HG03469 (cell line): Measurements from ENCODE around the gene HCFC1R1.
"Not testable (repeated sequence)": the region's sequence is repeated elsewhere in the genome, so short reads cannot be mapped to it uniquely, and the experiment has no call there.

Experiments
- ATAC-seq: cut with Tn5 transposase; IDR thresholded peaks from one replicate; pipeline ENCODE4 v1.9.1; 2021; ENCODE audit warnings: mild to moderate bottlenecking, moderate library complexity, moderate number of reproducible peaks; ENCODE audit not compliant: unreplicated experiment

The HCFC1R1 gene

DNA sequence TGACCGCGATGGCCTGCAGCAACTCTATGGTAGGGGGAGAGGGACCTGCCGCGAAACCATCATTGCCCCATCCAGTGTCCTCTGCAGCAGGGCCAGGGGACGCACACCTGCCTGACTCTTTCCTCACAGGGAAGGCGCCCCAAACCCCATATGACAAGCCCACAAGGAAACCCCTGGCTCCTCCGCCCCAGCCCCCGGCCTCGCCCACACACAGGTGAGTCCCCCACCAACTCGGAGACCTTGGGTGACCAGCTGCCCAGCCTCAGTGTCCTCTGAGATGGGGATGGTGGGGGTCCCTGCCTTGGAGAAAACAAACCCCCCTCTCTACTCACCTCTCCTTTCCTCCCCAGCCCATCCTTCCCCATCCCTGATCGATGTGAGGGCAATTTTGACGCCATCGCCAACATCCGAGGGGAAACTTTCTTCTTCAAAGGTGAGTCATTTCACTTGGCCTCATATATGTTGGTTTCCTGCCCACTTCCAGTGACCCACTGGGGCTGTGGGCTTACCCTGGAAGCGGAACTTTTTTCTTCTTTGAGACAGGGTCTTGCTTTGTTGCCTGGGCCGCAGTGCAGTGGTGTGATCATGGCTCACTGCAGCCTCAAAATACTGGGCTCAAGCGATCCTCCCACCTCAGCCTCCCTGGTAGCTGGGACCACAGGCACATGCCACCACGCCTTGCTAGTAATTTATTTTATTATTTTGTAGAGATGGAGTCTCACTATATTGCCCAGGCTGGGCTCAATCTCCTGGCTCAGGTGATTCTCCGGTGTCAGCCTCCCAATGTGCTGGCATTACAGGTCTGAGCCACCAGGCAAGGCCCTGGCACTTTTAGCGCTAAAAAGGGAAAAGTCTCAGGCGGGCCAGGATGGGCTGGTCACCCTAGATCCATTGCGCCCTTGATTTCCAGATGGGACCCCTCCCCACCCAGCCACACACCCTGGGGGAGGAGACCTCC lies 33.7 kb upstream of the HCFC1R1 start:
- ATAC-seq: no peak

DNA sequence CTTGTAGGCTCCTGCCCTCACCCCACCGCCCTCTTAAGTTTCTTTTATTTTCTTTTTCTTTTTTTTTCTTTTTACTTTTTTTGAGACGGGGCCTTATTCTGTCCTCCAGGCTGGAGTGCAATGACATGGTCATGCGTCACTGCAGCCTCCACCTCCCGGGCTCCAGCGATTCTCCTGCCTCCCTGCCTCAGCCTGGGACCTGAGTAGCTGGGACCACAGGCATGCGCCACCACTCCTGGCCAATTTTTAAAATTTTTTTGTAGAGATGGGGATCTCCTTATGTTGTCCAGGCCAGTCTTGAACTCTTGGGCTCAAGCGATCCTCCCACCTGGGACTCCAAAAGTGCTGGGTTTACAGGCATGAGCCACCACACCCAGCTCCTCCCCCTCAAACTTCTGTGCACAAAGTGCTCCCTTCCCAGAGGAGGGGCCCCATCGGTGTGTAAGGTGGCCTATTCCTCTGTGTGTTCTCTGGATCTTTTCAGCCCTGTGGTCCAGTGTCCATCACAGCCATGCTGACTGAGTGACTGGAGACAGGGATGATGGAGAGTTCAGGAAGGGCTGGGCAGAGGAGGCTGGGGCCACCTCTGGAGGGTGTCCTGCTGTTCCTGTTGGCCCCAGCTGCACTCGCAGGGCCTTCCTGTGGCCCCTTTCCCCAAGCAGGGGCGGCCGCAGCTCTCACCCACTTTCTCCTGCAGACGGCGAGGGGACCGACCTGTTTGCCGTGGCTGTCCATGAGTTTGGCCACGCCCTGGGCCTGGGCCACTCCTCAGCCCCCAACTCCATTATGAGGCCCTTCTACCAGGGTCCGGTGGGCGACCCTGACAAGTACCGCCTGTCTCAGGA lies 32.8 kb upstream of the HCFC1R1 start:
- ATAC-seq: no peak

DNA sequence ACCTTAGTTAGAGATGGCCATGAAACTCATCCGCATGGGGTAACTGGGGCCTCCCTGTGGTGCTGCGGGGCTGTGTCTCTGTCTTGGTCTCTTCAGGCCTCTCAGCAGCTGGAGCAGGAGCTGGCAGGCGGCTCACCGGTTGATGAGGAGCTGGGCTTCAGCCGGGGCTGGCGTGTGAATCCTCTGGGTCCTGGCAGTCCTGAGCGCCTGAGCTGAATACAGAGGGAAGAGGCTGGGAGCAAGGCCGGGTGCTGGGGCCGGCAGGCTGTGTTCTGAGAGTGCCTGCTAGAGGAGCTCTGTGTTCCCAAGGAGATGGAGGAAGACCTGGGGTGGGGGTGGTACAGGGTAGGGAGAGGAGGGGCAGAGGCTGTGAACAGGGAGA lies 32.0 kb upstream of the HCFC1R1 start:
- ATAC-seq: not testable (repeated sequence)

DNA sequence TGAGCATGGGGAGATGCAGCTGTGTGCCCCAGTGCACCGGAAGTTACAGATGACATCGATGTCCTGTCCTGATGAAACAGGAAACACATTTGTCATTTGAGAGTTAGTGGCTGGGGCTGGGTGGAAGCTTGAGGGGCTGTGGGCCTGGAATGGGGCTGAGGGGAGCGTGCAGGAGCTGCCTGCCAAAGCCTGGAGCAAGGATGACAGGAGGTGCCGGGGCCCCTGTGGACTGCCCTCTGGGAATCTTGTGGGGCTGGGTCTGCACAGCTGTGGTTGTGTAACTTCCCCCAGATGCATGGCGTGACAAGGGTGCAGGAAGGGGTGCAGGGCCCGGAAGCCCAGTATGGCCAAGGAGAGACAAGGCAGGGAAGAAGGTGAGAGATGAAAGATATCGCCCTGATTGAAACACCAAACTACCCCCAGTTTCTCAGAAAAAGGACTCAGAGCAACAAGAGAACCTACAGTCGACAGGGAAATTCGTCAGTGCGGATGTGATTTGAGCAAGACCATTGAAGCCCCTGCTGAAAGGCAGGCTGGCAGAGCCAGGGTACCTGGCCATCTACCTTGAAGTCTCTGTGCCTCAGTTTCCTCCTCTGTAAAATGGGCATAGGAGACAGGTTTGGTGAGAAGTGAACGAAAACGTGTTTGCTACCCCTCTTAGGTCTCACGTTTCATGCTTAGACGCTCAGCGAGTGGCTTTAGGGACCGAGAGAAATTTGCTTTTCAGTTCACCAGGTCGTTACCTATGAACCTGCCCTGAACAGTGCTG lies 31.4 kb upstream of the HCFC1R1 start:
- no peak for ATAC-seq

DNA sequence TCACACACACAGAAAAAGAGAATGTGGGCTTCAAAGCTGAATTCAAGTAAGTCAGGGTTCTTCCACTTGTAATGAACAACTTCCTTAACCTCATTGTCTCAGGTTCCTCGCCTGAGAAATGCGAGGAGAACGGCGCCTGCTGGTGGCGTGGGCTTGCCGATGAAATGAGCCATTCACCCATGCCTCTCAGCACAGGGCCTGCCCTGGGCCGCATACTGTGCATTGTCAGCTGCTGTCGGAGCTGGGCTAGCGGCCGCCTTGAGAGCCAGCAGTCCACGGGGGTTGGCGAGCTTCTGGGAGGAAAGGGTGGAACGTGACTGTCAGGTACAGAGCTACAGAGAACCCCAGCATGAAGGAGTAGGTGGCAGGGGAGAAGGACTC lies 29.6 kb upstream of the HCFC1R1 start:
- ATAC-seq: not testable (repeated sequence)

DNA sequence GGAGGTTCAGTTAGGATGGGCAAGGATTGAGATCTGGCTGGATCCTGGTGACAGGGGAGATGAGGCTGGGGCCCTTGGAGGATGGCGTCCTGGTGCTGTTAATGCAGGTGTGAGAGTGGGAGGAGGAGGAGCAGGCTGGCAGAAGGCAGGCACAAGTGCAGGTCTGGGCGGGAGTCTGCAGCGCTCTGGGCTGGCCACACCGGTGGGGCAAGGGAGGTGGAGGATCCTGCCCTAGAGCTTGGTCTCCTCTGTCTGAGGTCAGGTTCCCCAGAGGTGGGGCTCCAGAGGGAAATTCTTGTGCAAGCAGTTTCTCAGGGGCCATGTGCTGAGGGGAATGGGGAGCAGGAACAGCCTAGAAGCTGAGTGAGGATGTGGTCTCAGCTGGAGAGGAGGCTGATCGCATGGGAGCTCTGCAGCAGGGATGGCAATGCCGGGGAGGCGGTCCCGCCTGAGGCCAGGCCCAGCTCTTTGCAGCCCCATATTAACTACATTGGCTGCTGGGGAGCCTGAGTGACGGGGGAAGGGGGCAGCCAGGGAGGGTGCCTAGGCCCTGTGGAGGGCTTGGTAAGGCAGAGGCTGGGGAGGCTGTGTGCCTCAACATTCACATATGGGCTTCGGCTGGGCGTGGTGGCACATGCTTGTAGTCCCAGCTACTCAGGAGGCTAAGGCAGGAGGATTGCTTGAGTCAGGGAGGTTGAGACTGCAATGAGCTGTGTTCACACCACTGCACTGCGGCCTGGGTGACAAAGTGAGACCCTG lies 29.0 kb upstream of the HCFC1R1 start:
- ATAC-seq: not testable (repeated sequence)

DNA sequence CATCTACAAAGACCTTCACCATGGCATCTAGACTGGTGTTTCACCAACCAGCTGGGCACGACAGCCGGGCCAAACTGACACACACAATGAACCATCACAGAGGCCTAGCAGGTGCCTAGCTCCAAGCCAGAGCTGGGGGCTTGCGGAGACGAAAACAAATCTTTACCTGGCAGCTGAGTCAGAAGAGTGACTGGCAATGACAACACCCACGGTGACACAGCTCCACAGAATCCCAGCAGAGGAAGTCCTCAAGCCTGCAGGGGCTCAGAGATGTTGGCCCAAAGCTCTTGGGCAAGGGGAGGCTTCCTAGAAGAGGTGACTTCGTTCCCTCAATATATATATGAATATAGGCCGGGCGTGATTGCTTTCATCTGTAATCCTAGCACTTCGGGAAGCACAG lies 27.8 kb upstream of the HCFC1R1 start:
- no peak for ATAC-seq

DNA sequence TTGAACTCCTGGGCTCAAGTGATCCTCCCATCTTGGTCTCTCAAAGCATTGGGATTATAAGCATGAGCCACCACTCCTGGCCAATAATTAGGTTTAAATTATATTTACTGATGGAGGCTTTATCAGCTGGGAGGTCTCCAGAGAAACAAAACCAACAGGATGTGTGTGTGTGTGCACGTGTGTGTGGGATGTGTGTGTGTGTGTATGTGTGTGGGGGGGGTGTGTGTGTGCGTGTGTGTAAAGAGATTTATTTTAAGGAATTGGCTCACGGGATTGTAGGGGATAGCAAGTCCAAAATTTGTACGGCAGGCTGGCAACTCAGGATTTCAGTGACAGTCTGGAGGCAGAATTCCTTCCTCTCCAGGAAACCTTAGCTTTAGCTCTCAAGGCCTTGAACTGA lies 27.3 kb upstream of the HCFC1R1 start:
- no peak for ATAC-seq

DNA sequence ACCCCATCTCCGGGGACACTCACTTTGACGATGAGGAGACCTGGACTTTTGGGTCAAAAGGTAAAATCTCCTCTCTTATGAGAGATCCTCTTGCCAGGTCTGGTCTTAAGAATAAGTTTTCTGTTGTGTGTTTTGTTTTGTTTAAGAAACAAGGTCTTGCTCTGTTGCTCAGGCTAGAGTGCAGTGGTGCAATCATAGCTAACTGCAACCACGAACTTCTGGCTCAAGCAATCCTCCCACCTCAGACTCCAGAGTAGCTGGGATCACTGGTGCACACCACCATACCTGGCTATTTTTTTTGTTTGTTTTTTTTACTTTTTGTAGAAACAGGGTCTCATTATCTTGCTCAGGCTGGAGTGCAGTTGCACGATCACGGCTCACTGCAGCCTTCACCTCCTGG lies 26.7 kb upstream of the HCFC1R1 start:
- ATAC-seq: no peak

DNA sequence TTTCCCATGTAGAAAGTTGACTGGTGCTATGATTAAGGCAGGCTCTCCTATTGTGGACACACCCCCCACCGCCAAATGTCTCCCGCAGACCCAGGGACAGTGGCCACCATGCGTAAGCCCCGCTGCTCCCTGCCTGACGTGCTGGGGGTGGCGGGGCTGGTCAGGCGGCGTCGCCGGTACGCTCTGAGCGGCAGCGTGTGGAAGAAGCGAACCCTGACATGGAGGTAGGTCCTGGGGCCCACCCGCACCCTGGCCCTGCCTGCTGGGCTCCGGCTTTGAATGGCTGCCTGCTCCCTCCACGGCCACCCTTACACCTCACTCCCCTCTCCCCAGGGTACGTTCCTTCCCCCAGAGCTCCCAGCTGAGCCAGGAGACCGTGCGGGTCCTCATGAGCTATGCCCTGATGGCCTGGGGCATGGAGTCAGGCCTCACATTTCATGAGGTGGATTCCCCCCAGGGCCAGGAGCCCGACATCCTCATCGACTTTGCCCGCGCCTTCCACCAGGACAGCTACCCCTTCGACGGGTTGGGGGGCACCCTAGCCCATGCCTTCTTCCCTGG lies 26.3 kb upstream of the HCFC1R1 start:
- ATAC-seq: no peak

DNA sequence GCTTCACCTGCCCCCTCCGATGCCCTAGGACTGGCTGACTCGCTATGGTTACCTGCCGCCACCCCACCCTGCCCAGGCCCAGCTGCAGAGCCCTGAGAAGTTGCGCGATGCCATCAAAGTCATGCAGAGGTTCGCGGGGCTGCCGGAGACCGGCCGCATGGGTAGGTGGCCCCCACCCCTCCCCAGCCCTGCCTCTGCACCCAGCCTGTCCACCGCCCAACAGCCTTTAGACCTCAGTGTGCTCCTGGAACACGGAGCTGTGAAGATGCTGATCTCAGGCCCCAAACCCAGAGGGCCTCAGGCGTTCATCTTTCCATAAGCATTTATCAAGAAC lies 23.6 kb upstream of the HCFC1R1 start:
- no peak for ATAC-seq

DNA sequence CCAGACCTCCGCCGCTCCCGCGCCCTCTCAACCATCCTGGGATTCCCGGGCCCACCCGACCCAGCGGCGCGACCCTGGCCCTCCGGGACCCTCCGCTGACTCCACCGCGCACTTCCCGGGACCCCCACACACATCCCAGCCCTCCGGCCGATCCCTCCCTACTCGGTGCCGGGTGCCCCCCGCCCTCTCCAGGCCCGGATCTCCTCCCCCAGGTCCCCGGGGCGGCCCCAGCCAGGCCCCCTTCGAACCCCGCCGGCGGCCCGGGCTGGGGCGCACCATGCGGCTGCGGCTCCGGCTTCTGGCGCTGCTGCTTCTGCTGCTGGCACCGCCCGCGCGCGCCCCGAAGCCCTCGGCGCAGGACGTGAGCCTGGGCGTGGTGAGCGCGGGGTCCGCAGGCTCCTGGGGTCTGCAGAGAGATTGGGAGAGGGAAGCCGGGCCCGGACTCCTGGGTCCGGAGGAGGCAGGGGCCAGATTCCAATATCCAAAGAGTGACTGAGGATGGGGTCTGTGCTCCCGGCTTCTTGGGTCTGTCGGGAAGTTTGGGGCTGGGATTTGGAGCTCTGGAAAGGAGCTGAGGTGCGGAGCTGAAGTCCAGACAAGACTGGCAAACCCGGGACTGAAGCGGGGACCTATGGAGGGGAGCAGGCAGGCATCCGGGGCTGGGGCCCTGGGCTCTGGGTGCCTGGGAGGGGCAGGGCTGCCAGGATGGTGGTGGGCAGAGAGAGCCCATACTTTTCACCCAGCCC lies 23.1 kb upstream of the HCFC1R1 start:
- no peak for ATAC-seq

DNA sequence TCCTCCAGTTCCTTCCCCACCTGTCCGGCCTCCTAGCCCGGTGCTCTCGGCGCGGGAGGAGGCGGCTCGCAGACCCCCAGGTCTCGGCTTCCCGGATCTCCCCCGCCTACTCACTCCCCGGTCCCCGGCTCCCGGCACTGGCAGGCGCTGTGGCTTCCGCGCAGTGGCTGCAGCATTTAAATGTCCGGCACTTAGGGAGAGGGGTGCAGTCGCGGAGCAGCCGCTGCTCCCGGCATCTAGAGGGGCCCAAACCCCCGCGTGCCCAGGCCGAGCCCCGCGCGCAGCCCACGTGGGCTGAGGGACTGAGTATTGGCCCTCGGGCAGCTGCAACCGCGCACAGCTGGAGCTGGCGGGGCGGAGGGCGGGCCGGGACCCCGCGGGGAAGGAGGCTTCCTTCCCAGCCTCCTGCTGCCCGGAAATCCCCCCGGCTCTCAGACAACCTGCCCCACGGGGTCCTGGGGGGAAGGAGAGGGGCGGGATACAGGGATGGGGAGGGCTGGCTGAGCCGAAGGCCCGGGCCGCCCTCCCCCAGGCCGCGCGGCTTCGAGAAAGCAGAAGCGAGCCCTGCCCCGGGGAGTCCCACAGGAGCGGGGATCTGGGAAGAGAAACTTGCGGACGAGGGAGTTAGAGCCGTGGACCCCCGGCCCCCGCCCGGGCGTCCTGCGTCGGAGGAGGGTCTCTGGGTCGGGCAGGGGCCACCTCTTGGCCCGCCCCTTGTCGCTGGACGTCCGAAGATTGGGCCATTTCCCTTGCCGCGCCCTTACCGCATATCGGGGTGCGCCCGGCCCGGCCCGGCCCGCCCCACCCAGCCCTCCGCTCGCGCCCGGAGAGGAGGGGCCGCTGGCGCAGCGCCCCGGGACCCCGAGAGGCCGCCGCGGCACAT lies 22.3 kb upstream of the HCFC1R1 start, which contains the start of gene MMP25:
TSS of gene MMP25 (plus strand) at position 804 of the 883 bp plus-strand sequence. CDS start 357 bp downstream, outside the sequence.
- no peak for ATAC-seq

DNA sequence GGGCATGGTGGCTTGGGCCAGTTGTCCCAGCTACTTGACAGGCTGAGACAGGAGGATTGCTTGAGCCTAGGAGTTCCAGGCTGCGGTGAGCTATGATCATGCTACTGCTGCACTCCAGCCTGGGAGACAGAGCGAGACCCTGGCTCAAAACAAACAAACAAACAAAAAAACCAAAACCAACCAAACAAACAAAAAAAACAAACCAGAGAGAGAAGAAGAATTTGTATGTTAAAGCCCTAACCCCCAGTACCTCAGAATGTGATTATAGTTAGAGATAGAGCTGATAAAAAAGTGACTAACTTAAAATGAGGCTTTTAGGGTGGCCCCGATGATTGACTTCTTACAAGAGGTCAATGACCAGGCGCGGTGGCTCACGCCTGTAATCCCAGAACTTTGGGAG lies 21.0 kb upstream of the HCFC1R1 start:
- ATAC-seq: no peak

DNA sequence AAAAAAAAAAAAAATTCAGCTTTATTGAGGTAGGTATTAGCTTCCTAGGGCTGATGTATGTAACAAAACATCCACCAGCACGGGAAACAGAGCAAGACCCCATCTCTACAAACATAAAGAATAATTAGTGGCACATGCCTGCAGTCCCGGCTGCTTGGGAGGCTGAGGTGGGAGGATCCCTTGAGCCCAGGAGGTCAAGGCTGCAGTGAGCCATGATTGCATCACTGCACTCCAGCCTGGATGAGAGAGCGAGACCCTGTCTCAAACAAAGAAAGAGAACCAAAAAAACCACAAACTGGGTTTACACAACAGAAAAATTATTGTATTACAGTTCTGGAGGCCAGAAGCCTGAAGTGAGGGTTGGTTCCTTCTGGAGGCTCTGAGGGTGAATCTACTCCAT lies 18.6 kb upstream of the HCFC1R1 start:
- no peak for ATAC-seq

DNA sequence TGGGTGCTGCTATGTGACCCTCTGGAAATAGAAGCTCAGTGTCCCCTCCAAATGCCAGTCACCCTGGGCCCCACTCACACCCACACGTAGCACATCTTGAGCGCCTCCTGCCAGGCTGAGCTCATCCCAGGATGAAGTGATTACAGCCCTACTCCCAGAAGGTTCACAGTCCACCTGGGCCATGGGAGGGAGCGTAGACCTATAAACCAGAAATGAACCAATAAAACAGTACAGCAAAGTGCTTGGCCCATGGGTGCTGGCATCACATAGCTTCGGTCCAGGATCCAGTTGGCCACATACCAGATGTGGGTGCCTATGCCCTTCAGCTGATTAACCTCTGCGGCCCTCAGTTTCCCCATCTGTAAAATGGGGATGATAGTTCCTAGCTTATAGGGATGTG lies 15.2 kb upstream of the HCFC1R1 start:
- ATAC-seq: no peak

DNA sequence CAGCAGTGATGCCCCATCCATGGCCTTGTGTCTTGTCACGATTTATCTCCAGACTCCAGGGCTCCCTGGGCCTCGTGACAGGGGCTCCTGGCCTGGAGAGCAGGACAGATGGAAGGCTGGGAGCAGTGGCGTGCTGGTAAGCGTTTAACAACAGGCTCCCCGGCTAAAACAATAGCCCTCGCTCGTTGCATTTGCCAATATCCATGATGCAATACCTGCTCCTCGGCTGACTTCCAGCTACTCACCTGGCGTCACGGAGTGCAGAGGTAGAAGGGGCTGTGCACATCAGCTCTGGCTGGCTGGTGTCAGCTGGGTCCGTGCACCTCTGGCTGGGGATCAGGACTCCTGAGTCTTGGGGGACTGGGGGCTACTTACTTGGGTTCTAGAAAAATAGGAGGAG lies 14.5 kb upstream of the HCFC1R1 start:
- ATAC-seq: no peak

DNA sequence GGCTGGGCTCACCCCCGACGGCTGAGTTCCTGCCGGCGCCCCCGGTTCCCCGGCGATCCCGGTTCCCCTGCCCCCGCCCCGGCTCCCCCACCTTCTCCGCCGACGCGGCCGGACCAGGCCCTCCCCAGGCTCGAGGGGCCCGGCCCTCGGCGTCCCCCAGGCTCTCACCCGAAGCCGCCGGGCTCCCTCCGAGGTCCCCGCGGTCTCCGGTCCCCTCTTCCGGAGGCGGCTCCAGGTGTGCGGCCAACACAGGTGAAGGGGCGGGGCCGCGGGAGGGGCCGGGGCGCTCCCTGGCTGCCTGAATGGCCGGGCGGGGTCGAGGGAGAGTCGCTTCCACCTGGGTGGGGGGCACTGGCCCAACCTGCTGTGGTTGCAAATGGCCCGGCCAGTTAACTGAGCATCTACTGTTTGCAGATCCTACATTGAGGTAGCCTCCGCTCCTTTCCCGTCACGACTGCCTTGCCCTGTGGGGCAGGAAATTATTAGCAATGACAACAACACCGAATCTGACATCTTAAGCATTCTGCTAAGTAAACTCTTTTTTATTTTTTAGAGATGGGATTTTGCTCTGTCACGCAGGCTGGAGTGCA lies 13.1 kb upstream of the HCFC1R1 start, which contains the start of gene BICDL2:
TSS of gene BICDL2 (minus strand) at position 219 of the 590 bp plus-strand sequence. CDS start 1,448 bp downstream, outside the sequence.
- ATAC-seq: no peak
